K562 (cell line): ENCODE data around the gene PTH1R. TPM values are rescaled to one million over a fixed set of nuclear protein-coding genes. Genes with fewer than 3 reads are reported as not detected.

Source experiments
- ATAC-seq: fragments of 200-7000 bp; cut with Tn5 transposase; 3 replicates; pipeline ENCODE4 v1.9.1; 2020; ENCODE audit warnings: moderate library complexity
- BruUV-seq: library from RNA; stranded (reverse); fragments of 400-500 nt; replicated peaks from 2 replicates; lab custom pipeline; 2021; lab: Mats Ljungman, UMichigan
- CTCF ChIA-PET: fragments of 300-600 bp; formaldehyde crosslinking; extraction: SDS; loops from one replicate; lab custom pipeline; 2021; ENCODE audit warnings: low intra/inter-chr PET ratio; lab: Yijun Ruan, JAX
- POLR2A ChIA-PET: fragments of 300-600, 350-650 bp; sonication (Branson Sonifier 250); formaldehyde crosslinking; extraction: SDS; loops from one replicate; lab custom pipeline; 2021; ENCODE audit warnings: antibody characterized with exemption, inconsistent platforms; lab: Yijun Ruan, JAX
- DNase-seq, 4 experiments: peaks; one replicate each; pipeline versions ENCODE4 v3.0.0 to v3.0.0-alpha.2; 2011 to 2018; ENCODE audit warnings: low spot score in 3 of 4, mixed read lengths in 3 of 4; ENCODE audit errors: extremely low read depth in 1 of 4
- FAIRE-seq: peaks from 2 replicates; lab custom pipeline; 2011; peaks lifted over from hg19 to GRCh38; lab: Jason Lieb, UNC
- H2AFZ ChIP-seq: 2 replicates; pipeline ENCODE4 v1.6.0; 2011; ENCODE audit warnings: low read depth, low read length, control low read depth, inconsistent platforms
- H3K27ac ChIP-seq: fragments of 200-600 bp; 3 replicates; pipeline ENCODE4 v1.8.0; 2011; ENCODE audit warnings: low read depth, mild to moderate bottlenecking, control low read depth, inconsistent platforms, low read length, moderate library complexity, mixed read lengths; ENCODE audit errors: extremely low read depth
- H3K27me3 ChIP-seq, 2 experiments: fragments of 300-600 bp in 1 of 2; 2 replicates in 1 of 2; 3 replicates in 1 of 2; pipeline versions ENCODE4 v1.6.0 to v1.8.0; 2011; ENCODE audit warnings: inconsistent platforms in 2 of 2, low read length in 2 of 2, mild to moderate bottlenecking in 1 of 2, mixed read lengths in 1 of 2, moderate library complexity in 1 of 2; ENCODE audit not compliant: control insufficient read depth in 2 of 2, insufficient read depth in 2 of 2
- H3K36me3 ChIP-seq: fragments of 300-600 bp; 3 replicates; pipeline ENCODE4 v1.8.0; 2011; ENCODE audit warnings: mild to moderate bottlenecking, low read length, inconsistent platforms; ENCODE audit not compliant: control insufficient read depth, insufficient read depth
- H3K4me1 ChIP-seq, 2 experiments: fragments of 200-600 bp in 1 of 2; replicated peaks in 1 of 2; 2 replicates in 1 of 2; 3 replicates in 1 of 2; pipeline versions ENCODE4 v1.5.1 to v1.8.0; 2011; ENCODE audit warnings: inconsistent platforms in 2 of 2, low read length in 2 of 2, mild to moderate bottlenecking in 1 of 2, mixed read lengths in 1 of 2, moderate library complexity in 1 of 2; ENCODE audit not compliant: control insufficient read depth in 2 of 2, insufficient read depth in 2 of 2
- H3K4me2 ChIP-seq: 2 replicates; pipeline ENCODE4 v1.6.1; 2011; ENCODE audit warnings: low read length, control low read depth, inconsistent platforms, mixed read lengths; ENCODE audit not compliant: insufficient read depth
- H3K4me3 ChIP-seq: fragments of 200-600 bp; sonication (generic), shearing (Covaris generic); 2 replicates; pipeline ENCODE4 v1.5.1; 2016; ENCODE audit warnings: control low read depth, inconsistent platforms
- H3K79me2 ChIP-seq: fragments of 200-600 bp; 3 replicates; pipeline ENCODE4 v1.8.0; 2011; ENCODE audit warnings: low read length, inconsistent platforms; ENCODE audit not compliant: control insufficient read depth, insufficient read depth
- H3K9ac ChIP-seq, 2 experiments: 2 replicates each; pipeline versions ENCODE4 v1.6.0 to v1.6.1; 2011; ENCODE audit warnings: low read depth in 2 of 2, low read length in 2 of 2, control low read depth in 1 of 2, inconsistent platforms in 1 of 2, mild to moderate bottlenecking in 1 of 2, mixed read lengths in 1 of 2; ENCODE audit not compliant: insufficient read depth in 1 of 2
- H3K9me1 ChIP-seq: one replicate; pipeline ENCODE4 v1.6.0; 2011; ENCODE audit warnings: inconsistent platforms, mild to moderate bottlenecking, low read length, moderate library complexity; ENCODE audit not compliant: control insufficient read depth, insufficient read depth
- H3K9me3 ChIP-seq: replicated peaks from 2 replicates; pipeline ENCODE4 v1.5.1; 2011; ENCODE audit warnings: low read depth, low read length, inconsistent platforms; ENCODE audit not compliant: control insufficient read depth, insufficient read depth
- H4K20me1 ChIP-seq: replicated peaks from 2 replicates; pipeline ENCODE4 v1.6.1; 2011; ENCODE audit warnings: low read length, inconsistent platforms, mixed read lengths; ENCODE audit not compliant: control insufficient read depth, insufficient read depth
- CTCFL ChIP-seq: IDR thresholded peaks from 2 replicates; pipeline ENCODE4 v1.6.1; 2011; ENCODE audit warnings: borderline replicate concordance, low read depth, mild to moderate bottlenecking, moderate library complexity, low read length; ENCODE audit not compliant: insufficient read depth, poor library complexity, severe bottlenecking
- HDAC6 ChIP-seq: IDR thresholded peaks from 2 replicates; pipeline ENCODE4 v1.6.1; 2012; ENCODE audit warnings: low read depth, mild to moderate bottlenecking, control low read depth, inconsistent platforms, low read length, moderate library complexity
- SUPT5H ChIP-seq: fragments of 450-650 bp; IDR thresholded peaks from 2 replicates; pipeline ENCODE4 v1.6.1; 2016
- ZBTB7A ChIP-seq: IDR thresholded peaks from 2 replicates; pipeline ENCODE4 v1.6.1; 2011; ENCODE audit warnings: low read depth, mild to moderate bottlenecking, low read length, moderate library complexity, borderline replicate concordance; ENCODE audit not compliant: control insufficient read depth
- ZKSCAN8 ChIP-seq: fragments of 200-800 bp; sonication (Bioruptor generic); IDR thresholded peaks from 2 replicates; pipeline ENCODE4 v1.6.1; 2016; ENCODE audit warnings: missing genetic modification characterization, missing compliant biosample characterization
- ZNF76 ChIP-seq: fragments of 250-450 bp; sonication (Bioruptor Pico); IDR thresholded peaks from 2 replicates; pipeline ENCODE4 v1.4.0; 2020; ENCODE audit warnings: mild to moderate bottlenecking, moderate library complexity, borderline replicate concordance
- WGBS: fragments of 100-300 bp; shearing (Covaris generic); methylation state at CpG from one replicate; pipeline ENCODE4 v1.1.6; 2016; ENCODE audit warnings: low coverage, mixed read lengths; ENCODE audit not compliant: insufficient coverage; ENCODE audit errors: missing lambda C conversion rate; 5-methylcytosine and 5-hydroxymethylcytosine counted together
- in situ Hi-C: fragments of 300-500 bp; cut with MboI; formaldehyde crosslinking; loops from 4 replicates; pipeline ENCODE4 v1.15.0; 2018; ENCODE audit warnings: inconsistent platforms, mixed read lengths
- intact Hi-C: fragments of 100-400 bp; cut with micrococcal nuclease; formaldehyde crosslinking; loops from 2 replicates; pipeline ENCODE4 v1.14.2; 2022
- polyA plus RNA-seq, 8 experiments: library from polyadenylated mRNA; depleted of rRNA in 4 of 8; stranded (reverse) in 5 of 8; unstranded in 3 of 8; fragments of >200 nt; fragmentation: Nextera tagmentation in 2 of 8; fragmentation: Illumina TruSeq in 1 of 8; extraction: Ambion mirVana in 2 of 8; extraction: Trizol in 1 of 8; gene quantifications; 2 replicates each; pipeline versions ENCODE4 v1.2.1 to v1.2.3, GENCODE V29; 2011 to 2014; ENCODE audit warnings: inconsistent platforms in 1 of 8, missing spikeins in 1 of 8
- total RNA-seq, 7 experiments: library from RNA; depleted of rRNA in 6 of 7; stranded (reverse); fragments of >200 nt in 6 of 7; fragmentation: Illumina TruSeq in 2 of 7; extraction: Trizol in 2 of 7; gene quantifications; 2 replicates each; pipeline versions ENCODE4 v1.2.1 to v1.2.3, GENCODE V29; 2011 to 2021; ENCODE audit warnings: low replicate concordance in 1 of 7

The PTH1R gene
- total and polyA plus RNA-seq, 9 of the 15 experiments (the other 6 are each of a cell fraction or from before 2014, with no cell fraction given), result not detected

- intact Hi-C loops, result no loop called here
- ChIA-PET CTCF (no interaction called here), POLR2A (interaction anchor here (1.1 kb wide), 1 partner anchor 12 kb away, joined by 3 read pairs; no protein-coding TSS in a partner anchor)
- H3K27me3 ChIP-seq, result peaks cover 18 to 76% of the 10 kb centered on the region in 2 experiments; a peak in 4 of 5 replicates
- H3K27ac ChIP-seq, result no peak overlapping the region
- H3K9ac ChIP-seq, result peak overlapping the region in 1 of 2 experiments; percentile 64; a peak in 2 of 4 replicates
- no peak overlapping the region for H2AFZ ChIP-seq
- FAIRE-seq (no peak), ATAC-seq (no peak), DNase-seq (no peak)
- no peak for TF ChIP-seq ZNF76 (CRISPR knock-in tag)
- peak; percentile 40; the same call in 1 of the 2 replicates for TF ChIP-seq ZBTB7A
- peak; percentile 41 for TF ChIP-seq CTCFL
- TF ChIP-seq HDAC6, result no peak
- no peak for TF ChIP-seq SUPT5H
- TF ChIP-seq ZKSCAN8, result peak; percentile 7; the same call in 1 of the 2 replicates
- in situ Hi-C loops, result no loop called here
- BruUV-seq, result no TSS peak
- H3K4me3 ChIP-seq, result no peak overlapping the region
- H3K4me2 ChIP-seq, result no peak overlapping the region
- H3K9me3 ChIP-seq, result no peaks in the 10 kb centered on the region
- no peaks in the 10 kb centered on the region for H3K79me2 ChIP-seq
- WGBS, result 1% methylated on average over 10 of the region's 17 CpGs
- peaks cover 0 to 5% of the 10 kb centered on the region in 2 experiments; a peak in 1 of 5 replicates for H3K4me1 ChIP-seq
- no peaks in the 10 kb centered on the region for H3K36me3 ChIP-seq
- no peaks in the 10 kb centered on the region for H3K9me1 ChIP-seq
- H4K20me1 ChIP-seq, result no peaks in the 10 kb centered on the region; the same call in 1 of the 2 replicates
Observed at GRCh38 chr3:46856576-46857471, 20.7 kb upstream of the PTH1R start.
